ENCODE measurements around the gene TSPY3.
"Not testable (repeated sequence)": the region's sequence is repeated elsewhere in the genome, so short reads cannot be mapped to it uniquely, and the experiment has no call there.

DNA sequence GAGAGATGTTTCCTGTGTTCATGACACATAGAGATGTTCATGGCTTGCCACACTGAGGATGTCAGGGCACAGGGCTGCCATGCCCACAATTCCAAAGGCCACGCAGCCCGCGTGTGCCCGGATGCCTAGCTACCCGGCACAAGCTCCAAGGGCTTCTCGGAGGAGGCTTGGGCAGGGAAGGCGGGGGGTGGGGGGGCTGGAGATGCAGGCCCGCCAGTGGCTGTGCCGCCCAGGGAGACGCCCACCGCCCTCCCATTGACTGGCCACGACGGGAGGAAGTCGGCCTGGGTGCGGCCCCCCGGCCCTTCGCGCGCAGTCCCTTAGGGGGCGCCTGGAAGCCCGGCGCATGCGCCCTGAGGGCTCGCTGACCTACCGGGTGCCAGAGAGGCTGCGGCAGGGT is at the start of gene TSPY3:
- TF ChIP-seq, protein P1, sequence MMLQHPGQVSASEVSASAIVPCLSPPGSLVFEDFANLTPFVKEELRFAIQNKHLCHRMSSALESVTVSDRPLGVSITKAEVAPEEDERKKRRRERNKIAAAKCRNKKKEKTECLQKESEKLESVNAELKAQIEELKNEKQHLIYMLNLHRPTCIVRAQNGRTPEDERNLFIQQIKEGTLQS (IDR thresholded peaks at IDR 0.05; ENCODE audit: insufficient read depth, low read depth, low read length): not testable (repeated sequence)
- TF ChIP-seq JUN (IDR thresholded peaks at IDR 0.05; ENCODE audit: low read depth, low read length); RXRA (IDR thresholded peaks at IDR 0.05; ENCODE audit: insufficient read depth, low read depth, low read length); POLR2A (IDR thresholded peaks at IDR 0.05; ENCODE audit: control extremely low read depth in 1 of 2, low read depth in 2 of 2, low read length in 2 of 2); KDM5A (IDR thresholded peaks at IDR 0.05; ENCODE audit: low read length); RNF2 (IDR thresholded peaks at IDR 0.05; ENCODE audit: borderline replicate concordance, low read depth, low read length, missing control alignments, poor library complexity, severe bottlenecking); RAD21 (IDR thresholded peaks at IDR 0.05 in 1 of 2, conservative IDR thresholded peaks at IDR 0.05 in 1 of 2; ENCODE audit: low read depth in 2 of 2, low read length in 2 of 2); EP300 (IDR thresholded peaks at IDR 0.05; ENCODE audit: borderline replicate concordance in 1 of 2, low read depth in 2 of 2, low read length in 2 of 2); TCF12 (IDR thresholded peaks at IDR 0.05; ENCODE audit: low read depth, low read length); POLR2AphosphoS5 (IDR thresholded peaks at IDR 0.05; ENCODE audit: low read depth, low read length); NRF1 (IDR thresholded peaks at IDR 0.05; ENCODE audit: low read depth, low read length); JUND (IDR thresholded peaks at IDR 0.05; ENCODE audit: low read length): not testable (repeated sequence)
- TF ChIP-seq, protein P2, sequence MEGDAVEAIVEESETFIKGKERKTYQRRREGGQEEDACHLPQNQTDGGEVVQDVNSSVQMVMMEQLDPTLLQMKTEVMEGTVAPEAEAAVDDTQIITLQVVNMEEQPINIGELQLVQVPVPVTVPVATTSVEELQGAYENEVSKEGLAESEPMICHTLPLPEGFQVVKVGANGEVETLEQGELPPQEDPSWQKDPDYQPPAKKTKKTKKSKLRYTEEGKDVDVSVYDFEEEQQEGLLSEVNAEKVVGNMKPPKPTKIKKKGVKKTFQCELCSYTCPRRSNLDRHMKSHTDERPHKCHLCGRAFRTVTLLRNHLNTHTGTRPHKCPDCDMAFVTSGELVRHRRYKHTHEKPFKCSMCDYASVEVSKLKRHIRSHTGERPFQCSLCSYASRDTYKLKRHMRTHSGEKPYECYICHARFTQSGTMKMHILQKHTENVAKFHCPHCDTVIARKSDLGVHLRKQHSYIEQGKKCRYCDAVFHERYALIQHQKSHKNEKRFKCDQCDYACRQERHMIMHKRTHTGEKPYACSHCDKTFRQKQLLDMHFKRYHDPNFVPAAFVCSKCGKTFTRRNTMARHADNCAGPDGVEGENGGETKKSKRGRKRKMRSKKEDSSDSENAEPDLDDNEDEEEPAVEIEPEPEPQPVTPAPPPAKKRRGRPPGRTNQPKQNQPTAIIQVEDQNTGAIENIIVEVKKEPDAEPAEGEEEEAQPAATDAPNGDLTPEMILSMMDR (IDR thresholded peaks at IDR 0.05; ENCODE audit: control extremely low read depth in 1 of 3, insufficient read depth in 1 of 3, low read depth in 1 of 3, low read length in 3 of 3): not testable (repeated sequence)

All from H1 (cell line).